ENCODE results near the gene CSNK1A1L. TPM values are rescaled to one million over a fixed set of nuclear protein-coding genes. Genes with fewer than 3 reads are reported as not detected.

CSNK1A1L gene
- total and polyA plus RNA-seq, 2 donors (not counting 1 experiment from before 2014, with no cell fraction given): not detected

DNA sequence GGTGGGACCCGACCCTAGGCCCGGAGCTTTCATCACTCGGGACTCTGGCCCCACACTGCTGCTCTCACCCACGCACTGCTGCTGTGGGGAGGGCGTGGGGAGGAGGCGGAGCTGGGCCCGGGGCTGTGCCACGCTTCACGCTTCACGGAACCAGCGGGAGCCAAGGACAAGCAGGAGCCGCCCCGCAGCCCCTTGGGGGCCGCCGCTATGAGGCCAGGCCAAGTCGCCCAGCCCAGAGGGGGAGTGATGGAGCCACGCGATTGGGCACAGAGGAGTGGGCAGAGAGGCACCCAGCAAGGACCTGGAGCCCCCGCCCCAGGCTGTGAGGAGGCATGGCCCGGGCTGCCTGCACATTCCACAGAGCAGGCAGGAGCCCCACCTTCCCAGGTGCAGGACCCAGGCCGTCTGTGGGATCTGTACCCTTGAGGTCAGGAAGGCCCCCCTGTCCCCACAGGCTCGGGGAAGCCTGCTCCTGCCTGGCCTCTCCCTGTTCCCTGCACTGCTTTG, 35.8 kb downstream of the CSNK1A1L start:
- Histone ChIP-seq H3K27me3 (replicated peaks in 1 of 4; ENCODE audit: control extremely low read depth in 1 of 4, control insufficient read depth in 3 of 4, insufficient read depth in 4 of 4, low read length in 3 of 4) (peaks cover 0 to 4% (median 0%) of the 10 kb centered on the region in 4 experiments), H3K27ac (ENCODE audit: low read length in 2 of 2) (no peak overlapping the region), H3K36me3 (replicated peaks in 1 of 2; ENCODE audit: control extremely low read depth in 1 of 2, control insufficient read depth in 1 of 2, extremely low read depth in 1 of 2, insufficient read depth in 2 of 2, low read length in 1 of 2) (no peaks in the 10 kb centered on the region), H3K4me1 (ENCODE audit: control insufficient read depth in 2 of 2, insufficient read depth in 2 of 2, low read length in 2 of 2) (no peaks in the 10 kb centered on the region), H2AFZ (ENCODE audit: insufficient read depth, low read depth, low read length, poor library complexity, severe bottlenecking) (no peak overlapping the region), H3K4me2 (replicated peaks; ENCODE audit: low read depth, low read length, poor library complexity, severe bottlenecking) (no peak overlapping the region), H3K4me3 (ENCODE audit: control extremely low read depth in 1 of 5, extremely low read depth in 1 of 5, insufficient read depth in 1 of 5, low read depth in 2 of 5, low read length in 4 of 5) (no peak overlapping the region), H3K9ac (ENCODE audit: low read length) (no peak overlapping the region), H3K79me2 (ENCODE audit: control insufficient read depth, insufficient read depth, low read length) (no peaks in the 10 kb centered on the region), H4K20me1 (ENCODE audit: control insufficient read depth, insufficient read depth, low read length, poor library complexity, severe bottlenecking) (no peaks in the 10 kb centered on the region), H3K9me3 (ENCODE audit: control extremely low read depth in 1 of 3, control insufficient read depth in 2 of 3, insufficient read depth in 1 of 3, low read length in 2 of 3) (no peaks in the 10 kb centered on the region)
- no peak for ATAC-seq (ENCODE audit: low read depth)
- DNase-seq: no peak
- H3K27me3 Mint-ChIP-seq: peaks cover 7% of the 10 kb centered on the region
- ChIA-PET CTCF (no interaction called here), POLR2A (no interaction called here)
- intact Hi-C loops (cut with micrococcal nuclease): no loop called here
- H3K4me3 Mint-ChIP-seq: no peak overlapping the region
- WGBS (ENCODE audit: insufficient coverage): 93% methylated on average over 22 of the region's 22 CpGs
- H3K27ac Mint-ChIP-seq: no peak overlapping the region
- H3K4me1 Mint-ChIP-seq: peaks cover 2% of the 10 kb centered on the region
- no peak for TF ChIP-seq EZH2 (IDR thresholded peaks at IDR 0.05; ENCODE audit: borderline replicate concordance, insufficient read depth, low read depth, low read length, poor library complexity, severe bottlenecking)
- TF ChIP-seq, protein P1, sequence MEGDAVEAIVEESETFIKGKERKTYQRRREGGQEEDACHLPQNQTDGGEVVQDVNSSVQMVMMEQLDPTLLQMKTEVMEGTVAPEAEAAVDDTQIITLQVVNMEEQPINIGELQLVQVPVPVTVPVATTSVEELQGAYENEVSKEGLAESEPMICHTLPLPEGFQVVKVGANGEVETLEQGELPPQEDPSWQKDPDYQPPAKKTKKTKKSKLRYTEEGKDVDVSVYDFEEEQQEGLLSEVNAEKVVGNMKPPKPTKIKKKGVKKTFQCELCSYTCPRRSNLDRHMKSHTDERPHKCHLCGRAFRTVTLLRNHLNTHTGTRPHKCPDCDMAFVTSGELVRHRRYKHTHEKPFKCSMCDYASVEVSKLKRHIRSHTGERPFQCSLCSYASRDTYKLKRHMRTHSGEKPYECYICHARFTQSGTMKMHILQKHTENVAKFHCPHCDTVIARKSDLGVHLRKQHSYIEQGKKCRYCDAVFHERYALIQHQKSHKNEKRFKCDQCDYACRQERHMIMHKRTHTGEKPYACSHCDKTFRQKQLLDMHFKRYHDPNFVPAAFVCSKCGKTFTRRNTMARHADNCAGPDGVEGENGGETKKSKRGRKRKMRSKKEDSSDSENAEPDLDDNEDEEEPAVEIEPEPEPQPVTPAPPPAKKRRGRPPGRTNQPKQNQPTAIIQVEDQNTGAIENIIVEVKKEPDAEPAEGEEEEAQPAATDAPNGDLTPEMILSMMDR (IDR thresholded peaks at IDR 0.05): no peak
- no peaks in the 10 kb centered on the region for H3K9me3 Mint-ChIP-seq (ENCODE audit: insufficient read depth)

DNA sequence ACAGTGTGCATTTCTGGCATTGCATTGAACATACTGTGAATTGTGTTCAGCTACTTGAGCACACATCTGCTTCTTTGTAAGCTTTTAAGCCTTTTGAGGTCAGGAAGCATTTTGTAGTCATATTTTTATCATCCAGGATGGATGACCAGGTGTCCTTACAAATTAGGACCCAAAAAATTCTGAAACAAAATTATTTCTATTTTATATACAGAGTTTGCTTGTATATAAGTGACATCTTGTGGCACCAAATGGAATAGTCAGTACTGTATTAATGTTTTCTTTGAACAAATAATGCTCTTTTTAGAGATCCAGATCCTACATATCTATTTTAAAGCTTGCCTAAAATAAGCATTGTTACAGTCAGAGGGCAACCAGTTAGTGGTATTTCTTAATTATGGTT, 36.5 kb downstream of the CSNK1A1L start:
- Mint-ChIP-seq H3K4me1 (peaks cover 2% of the 10 kb centered on the region), H3K9me3 (ENCODE audit: insufficient read depth) (no peaks in the 10 kb centered on the region), H3K27ac (no peak overlapping the region), H3K27me3 (peaks cover 7% of the 10 kb centered on the region), H3K4me3 (no peak overlapping the region)
- Histone ChIP-seq H4K20me1 (ENCODE audit: control insufficient read depth, insufficient read depth, low read length, poor library complexity, severe bottlenecking) (no peaks in the 10 kb centered on the region), H3K9me3 (ENCODE audit: control extremely low read depth in 1 of 3, control insufficient read depth in 2 of 3, insufficient read depth in 1 of 3, low read length in 2 of 3) (no peaks in the 10 kb centered on the region), H3K9ac (ENCODE audit: low read length) (no peak overlapping the region), H3K4me1 (ENCODE audit: control insufficient read depth in 2 of 2, insufficient read depth in 2 of 2, low read length in 2 of 2) (no peaks in the 10 kb centered on the region), H3K79me2 (ENCODE audit: control insufficient read depth, insufficient read depth, low read length) (no peaks in the 10 kb centered on the region), H3K4me3 (ENCODE audit: control extremely low read depth in 1 of 5, extremely low read depth in 1 of 5, insufficient read depth in 1 of 5, low read depth in 2 of 5, low read length in 4 of 5) (no peak overlapping the region), H3K36me3 (replicated peaks in 1 of 2; ENCODE audit: control extremely low read depth in 1 of 2, control insufficient read depth in 1 of 2, extremely low read depth in 1 of 2, insufficient read depth in 2 of 2, low read length in 1 of 2) (no peaks in the 10 kb centered on the region), H3K4me2 (replicated peaks; ENCODE audit: low read depth, low read length, poor library complexity, severe bottlenecking) (no peak overlapping the region), H3K27ac (ENCODE audit: low read length in 2 of 2) (no peak overlapping the region), H3K27me3 (replicated peaks in 1 of 4; ENCODE audit: control extremely low read depth in 1 of 4, control insufficient read depth in 3 of 4, insufficient read depth in 4 of 4, low read length in 3 of 4) (peaks cover 0 to 4% (median 0%) of the 10 kb centered on the region in 4 experiments), H2AFZ (ENCODE audit: insufficient read depth, low read depth, low read length, poor library complexity, severe bottlenecking) (no peak overlapping the region)
- intact Hi-C loops (cut with micrococcal nuclease): no loop called here
- CTCF ChIA-PET: interaction anchor here (2.2 kb wide), 1 partner anchor 649 kb away, joined by 9 read pairs; no protein-coding TSS in a partner anchor
- DNase-seq (no peak), ATAC-seq (ENCODE audit: low read depth) (no peak)
- POLR2A ChIA-PET: no interaction called here
- no peak for TF ChIP-seq EZH2 (IDR thresholded peaks at IDR 0.05; ENCODE audit: borderline replicate concordance, insufficient read depth, low read depth, low read length, poor library complexity, severe bottlenecking)
- TF ChIP-seq, protein P1 (IDR thresholded peaks at IDR 0.05): peak; percentile 24

All from B cell (primary cell).